ENCODE measurements around the gene TGFBI.

The TGFBI gene

GRCh38 chr5:136055612-136056309 is 27.0 kb downstream of the TGFBI start:
- Histone ChIP-seq H3K27me3 (ENCODE audit: insufficient read depth, low read length, poor library complexity) (peaks cover 9% of the 10 kb centered on the region), H3K79me2 (ENCODE audit: insufficient read depth, low read length) (no peaks in the 10 kb centered on the region), H3K36me3 (ENCODE audit: insufficient read depth, low read length) (no peaks in the 10 kb centered on the region), H3K9me3 (ENCODE audit: insufficient read depth, low read length, severe bottlenecking) (no peaks in the 10 kb centered on the region), H3K4me2 (ENCODE audit: insufficient read depth, low read length) (no peak overlapping the region), H3K4me3 (ENCODE audit: low read depth in 1 of 2, low read length in 2 of 2) (no peak overlapping the region), H3K27ac (ENCODE audit: low read length) (no peak overlapping the region), H2AFZ (ENCODE audit: low read depth, low read length) (no peak overlapping the region), H3K4me1 (ENCODE audit: insufficient read depth, low read length) (no peaks in the 10 kb centered on the region), H4K20me1 (ENCODE audit: insufficient read depth, low read length) (no peaks in the 10 kb centered on the region; the same call in 1 of the 2 replicates), H3K9ac (ENCODE audit: low read depth, low read length) (no peak overlapping the region)
- ATAC-seq (ENCODE audit: insufficient read depth, low read depth) (no peak), DNase-seq (no peak)
- TF ChIP-seq, protein P1, sequence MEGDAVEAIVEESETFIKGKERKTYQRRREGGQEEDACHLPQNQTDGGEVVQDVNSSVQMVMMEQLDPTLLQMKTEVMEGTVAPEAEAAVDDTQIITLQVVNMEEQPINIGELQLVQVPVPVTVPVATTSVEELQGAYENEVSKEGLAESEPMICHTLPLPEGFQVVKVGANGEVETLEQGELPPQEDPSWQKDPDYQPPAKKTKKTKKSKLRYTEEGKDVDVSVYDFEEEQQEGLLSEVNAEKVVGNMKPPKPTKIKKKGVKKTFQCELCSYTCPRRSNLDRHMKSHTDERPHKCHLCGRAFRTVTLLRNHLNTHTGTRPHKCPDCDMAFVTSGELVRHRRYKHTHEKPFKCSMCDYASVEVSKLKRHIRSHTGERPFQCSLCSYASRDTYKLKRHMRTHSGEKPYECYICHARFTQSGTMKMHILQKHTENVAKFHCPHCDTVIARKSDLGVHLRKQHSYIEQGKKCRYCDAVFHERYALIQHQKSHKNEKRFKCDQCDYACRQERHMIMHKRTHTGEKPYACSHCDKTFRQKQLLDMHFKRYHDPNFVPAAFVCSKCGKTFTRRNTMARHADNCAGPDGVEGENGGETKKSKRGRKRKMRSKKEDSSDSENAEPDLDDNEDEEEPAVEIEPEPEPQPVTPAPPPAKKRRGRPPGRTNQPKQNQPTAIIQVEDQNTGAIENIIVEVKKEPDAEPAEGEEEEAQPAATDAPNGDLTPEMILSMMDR (IDR thresholded peaks at IDR 0.05; ENCODE audit: borderline replicate concordance, extremely low read depth, low read length, poor library complexity, severe bottlenecking): no peak
- no peak for TF ChIP-seq EZH2 (IDR thresholded peaks at IDR 0.05; ENCODE audit: borderline replicate concordance, low read depth, low read length, severe bottlenecking)

- Histone ChIP-seq H3K79me2 (ENCODE audit: insufficient read depth, low read length) (no peaks in the 10 kb centered on the region), H4K20me1 (ENCODE audit: insufficient read depth, low read length) (no peaks in the 10 kb centered on the region; the same call in 1 of the 2 replicates), H3K4me2 (ENCODE audit: insufficient read depth, low read length) (no peak overlapping the region), H3K36me3 (ENCODE audit: insufficient read depth, low read length) (no peaks in the 10 kb centered on the region), H2AFZ (ENCODE audit: low read depth, low read length) (no peak overlapping the region), H3K4me3 (ENCODE audit: low read depth in 1 of 2, low read length in 2 of 2) (no peak overlapping the region), H3K27ac (ENCODE audit: low read length) (no peak overlapping the region), H3K27me3 (ENCODE audit: insufficient read depth, low read length, poor library complexity) (peaks cover 9% of the 10 kb centered on the region), H3K9me3 (ENCODE audit: insufficient read depth, low read length, severe bottlenecking) (no peaks in the 10 kb centered on the region), H3K9ac (ENCODE audit: low read depth, low read length) (no peak overlapping the region), H3K4me1 (ENCODE audit: insufficient read depth, low read length) (no peaks in the 10 kb centered on the region)
- TF ChIP-seq, protein P1 (IDR thresholded peaks at IDR 0.05; ENCODE audit: borderline replicate concordance, extremely low read depth, low read length, poor library complexity, severe bottlenecking): no peak
- no peak for TF ChIP-seq EZH2 (IDR thresholded peaks at IDR 0.05; ENCODE audit: borderline replicate concordance, low read depth, low read length, severe bottlenecking)
- no peak for DNase-seq
- ATAC-seq (ENCODE audit: insufficient read depth, low read depth): no peak
Measured at GRCh38 chr5:136056336-136056735, 27.5 kb downstream of the TGFBI start.

DNA sequence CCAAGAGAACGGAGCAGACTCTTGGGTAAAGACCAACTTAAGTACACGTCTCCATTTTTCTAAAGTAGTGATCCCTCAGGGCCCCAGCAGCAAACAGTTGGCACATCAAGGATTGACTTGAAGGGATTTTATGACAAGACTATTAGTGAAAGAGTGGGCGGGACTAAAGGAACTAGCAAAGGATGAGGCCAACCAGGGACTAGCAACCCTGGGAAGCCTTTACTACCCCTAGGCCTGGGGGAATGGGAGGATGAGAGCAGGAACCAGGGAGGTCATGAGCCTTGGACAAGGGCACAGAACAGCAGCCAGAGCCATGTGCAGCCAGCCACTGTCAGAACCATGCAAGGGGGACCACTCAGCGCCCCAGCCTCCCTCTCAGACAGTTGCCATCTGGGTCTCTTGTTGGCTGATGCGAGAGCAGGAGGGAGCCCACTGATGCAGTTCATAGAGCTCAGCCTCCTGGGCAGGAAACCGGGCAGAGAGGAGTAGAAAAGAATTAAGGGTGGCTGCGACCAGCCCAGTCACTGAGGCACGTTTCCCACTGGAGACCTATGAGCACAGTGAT is 28.1 kb downstream of the TGFBI start:
- Histone ChIP-seq H3K9ac (ENCODE audit: low read depth, low read length) (no peak overlapping the region), H3K79me2 (ENCODE audit: insufficient read depth, low read length) (no peaks in the 10 kb centered on the region), H3K9me3 (ENCODE audit: insufficient read depth, low read length, severe bottlenecking) (no peaks in the 10 kb centered on the region), H3K27ac (ENCODE audit: low read length) (no peak overlapping the region), H3K27me3 (ENCODE audit: insufficient read depth, low read length, poor library complexity) (peaks cover 9% of the 10 kb centered on the region), H3K4me2 (ENCODE audit: insufficient read depth, low read length) (no peak overlapping the region), H2AFZ (ENCODE audit: low read depth, low read length) (no peak overlapping the region), H3K4me3 (ENCODE audit: low read depth in 1 of 2, low read length in 2 of 2) (no peak overlapping the region), H4K20me1 (ENCODE audit: insufficient read depth, low read length) (no peaks in the 10 kb centered on the region; the same call in 1 of the 2 replicates), H3K4me1 (ENCODE audit: insufficient read depth, low read length) (no peaks in the 10 kb centered on the region), H3K36me3 (ENCODE audit: insufficient read depth, low read length) (no peaks in the 10 kb centered on the region)
- DNase-seq (no peak), ATAC-seq (ENCODE audit: insufficient read depth, low read depth) (no peak)
- TF ChIP-seq, protein P1 (IDR thresholded peaks at IDR 0.05; ENCODE audit: borderline replicate concordance, extremely low read depth, low read length, poor library complexity, severe bottlenecking): no peak
- TF ChIP-seq EZH2 (IDR thresholded peaks at IDR 0.05; ENCODE audit: borderline replicate concordance, low read depth, low read length, severe bottlenecking): no peak

Data from DND-41 (cell line).